Kidney capillary endothelial cell (primary cell): ENCODE measurements around the gene SATL1.
"Not testable (repeated sequence)": the region's sequence is repeated elsewhere in the genome, so short reads cannot be mapped to it uniquely, and the experiment has no call there.

Experiments used
- DNase-seq: peaks from one replicate; pipeline ENCODE4 v3.0.0-alpha.2; 2018; ENCODE audit warnings: low spot score

Gene SATL1, protein sequence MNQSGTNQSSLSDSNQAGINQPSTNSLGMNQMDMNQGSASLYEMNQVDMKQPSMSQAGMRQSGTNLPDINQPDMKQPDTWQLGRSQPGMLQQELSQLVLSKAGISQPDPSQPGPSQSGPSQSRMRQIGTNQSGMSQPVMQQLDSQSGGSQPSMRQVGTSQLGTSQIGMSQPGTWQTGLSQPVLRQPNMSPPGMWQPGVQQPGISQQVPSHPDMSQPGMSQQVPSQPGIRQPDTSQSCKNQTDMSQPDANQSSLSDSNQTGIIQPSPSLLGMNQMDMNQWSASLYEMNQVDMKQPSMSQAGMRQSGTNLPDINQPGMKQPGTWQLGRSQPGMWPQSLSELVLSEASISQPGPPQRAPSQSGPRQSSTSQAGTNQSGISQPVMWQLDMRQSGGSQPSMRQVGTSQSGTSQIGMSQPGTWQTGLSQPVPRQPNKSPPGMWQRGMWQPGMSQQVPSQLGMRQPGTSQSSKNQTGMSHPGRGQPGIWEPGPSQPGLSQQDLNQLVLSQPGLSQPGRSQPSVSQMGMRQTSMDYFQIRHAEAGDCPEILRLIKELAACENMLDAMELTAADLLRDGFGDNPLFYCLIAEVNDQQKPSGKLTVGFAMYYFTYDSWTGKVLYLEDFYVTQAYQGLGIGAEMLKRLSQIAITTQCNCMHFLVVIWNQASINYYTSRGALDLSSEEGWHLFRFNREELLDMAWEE

DNA sequence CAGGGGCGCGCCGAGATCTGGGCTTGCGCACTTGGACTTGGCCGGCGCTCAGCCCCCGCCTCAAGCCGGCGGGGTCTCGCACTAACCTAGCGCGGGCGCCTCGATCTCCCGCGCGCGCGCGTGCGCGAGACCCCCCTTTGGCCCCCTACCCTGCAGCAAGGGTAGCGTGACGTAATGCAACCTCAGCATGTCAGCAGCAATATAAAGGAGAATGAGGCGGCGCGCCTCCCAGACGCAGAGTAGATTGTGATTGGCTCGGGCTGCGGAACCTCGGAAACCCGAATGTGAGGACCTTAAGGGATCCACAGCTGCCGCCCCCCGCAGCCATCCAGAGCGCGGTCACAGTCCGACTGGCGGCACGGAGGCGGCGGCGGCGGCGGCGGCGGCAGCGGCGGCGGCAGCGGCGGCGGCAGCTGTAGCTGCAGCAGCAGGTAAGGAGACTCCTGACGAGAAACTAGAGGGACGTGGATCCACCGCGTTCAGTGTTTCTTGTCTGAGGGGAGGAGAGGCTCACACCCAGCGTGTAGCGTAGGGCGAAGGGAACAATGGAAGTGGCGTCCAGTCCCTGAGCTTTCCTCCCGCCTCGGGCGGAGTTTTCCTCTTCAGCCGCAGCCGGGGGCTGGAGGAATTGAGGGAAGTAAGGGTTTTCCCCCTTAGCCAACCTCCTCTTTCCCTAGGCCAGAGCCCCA, at the start of gene SATL1, which contains the start of gene ZNF711:
SATL1 (minus strand) TSS at position 19 of the 689 bp plus-strand sequence. CDS start 134,811 bp downstream, outside the sequence.
ZNF711 (plus strand) TSS at position 231 of the 689 bp plus-strand sequence. CDS start 3,582 bp downstream, outside the sequence.
- DNase-seq, result peak; percentile 3

DNA sequence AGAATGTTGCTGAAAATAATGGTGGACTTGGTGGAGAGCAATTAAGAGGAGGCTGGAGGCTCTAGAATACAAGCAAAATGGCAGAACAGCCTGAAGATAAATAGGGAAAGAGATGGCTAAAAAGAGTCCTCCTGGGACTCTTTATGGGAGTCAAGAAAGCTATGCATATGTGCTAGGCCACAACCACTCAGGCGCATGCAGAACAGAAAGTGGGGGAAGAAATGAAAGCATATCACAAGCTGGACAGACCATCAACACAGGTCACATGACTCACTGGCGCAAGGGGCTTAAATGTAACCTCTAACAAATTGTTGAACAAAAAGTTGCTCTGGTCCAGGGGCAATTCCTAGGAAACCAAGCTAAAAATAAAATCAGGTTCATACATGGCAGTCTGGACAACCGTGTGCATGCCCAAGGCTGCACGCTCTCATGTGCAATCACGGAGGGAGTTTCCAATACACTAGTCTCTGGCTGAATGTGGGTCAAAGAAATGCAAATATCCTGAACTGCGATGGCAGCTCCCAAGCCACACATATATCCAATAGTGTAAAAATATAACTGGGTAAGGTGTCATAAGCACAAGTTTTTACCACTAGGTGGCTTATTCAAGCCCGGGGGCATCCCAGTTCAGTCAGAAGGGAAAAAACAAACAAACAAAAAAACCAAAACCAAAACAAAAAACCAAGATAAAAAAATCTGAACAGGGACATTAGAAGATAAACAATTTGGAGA, 45.6 kb upstream of the SATL1 start:
- no peak for DNase-seq

DNA sequence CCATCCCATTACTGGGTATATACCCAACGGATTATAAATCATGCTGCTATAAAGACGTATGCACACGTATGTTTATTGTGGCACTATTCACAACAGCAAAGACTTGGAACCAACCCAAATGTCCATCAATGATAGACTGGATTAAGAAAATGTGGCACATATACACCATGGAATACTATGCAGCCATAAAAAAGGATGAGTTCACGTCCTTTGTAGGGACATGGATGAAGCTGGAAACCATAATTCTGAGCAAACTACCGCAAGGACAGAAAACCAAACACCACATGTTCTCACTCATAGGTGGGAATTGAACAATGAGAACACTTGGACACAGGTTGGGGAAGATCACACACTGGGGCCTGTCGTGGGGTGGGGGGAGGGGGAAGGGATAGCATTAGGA, 41.7 kb upstream of the SATL1 start:
- not testable (repeated sequence) for DNase-seq

DNA sequence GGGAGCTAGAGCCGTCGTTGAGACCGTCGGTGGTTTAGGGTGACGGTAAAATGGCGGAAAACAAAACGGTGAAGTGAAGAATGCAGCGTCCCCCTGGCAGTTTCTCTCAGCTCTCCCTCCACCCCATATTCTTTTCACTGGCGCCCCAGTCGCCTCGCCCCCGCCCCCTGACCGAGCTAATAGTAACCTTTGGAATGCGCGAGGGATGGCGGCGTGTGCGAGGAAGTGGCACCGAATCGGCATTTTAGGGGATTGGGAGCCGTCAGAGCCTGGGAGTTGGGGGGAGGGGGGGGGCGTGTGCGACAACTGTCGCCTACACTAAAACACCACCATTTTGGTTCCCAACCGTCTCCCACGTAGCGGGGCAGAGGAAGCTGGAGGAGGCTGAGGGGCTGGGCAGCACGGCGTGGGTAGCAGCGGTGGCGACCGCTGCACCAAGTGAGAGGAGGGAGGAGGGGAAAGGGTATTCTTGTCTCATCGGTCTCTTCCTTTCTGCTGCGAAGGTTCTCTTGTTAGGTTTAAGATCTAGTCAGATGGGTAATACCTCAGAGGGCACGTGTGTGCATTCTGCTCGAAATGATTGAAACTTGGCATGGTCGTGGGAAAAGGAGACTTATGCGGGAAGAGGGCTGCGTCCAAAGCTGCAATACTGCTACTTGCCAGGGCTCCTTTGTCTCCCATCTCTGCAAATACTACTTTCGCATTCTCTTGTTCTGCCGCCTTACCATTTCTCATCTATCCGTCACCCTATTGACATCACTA, 1.1 kb upstream of the SATL1 start:
- DNase-seq, result peak; percentile 10

DNA sequence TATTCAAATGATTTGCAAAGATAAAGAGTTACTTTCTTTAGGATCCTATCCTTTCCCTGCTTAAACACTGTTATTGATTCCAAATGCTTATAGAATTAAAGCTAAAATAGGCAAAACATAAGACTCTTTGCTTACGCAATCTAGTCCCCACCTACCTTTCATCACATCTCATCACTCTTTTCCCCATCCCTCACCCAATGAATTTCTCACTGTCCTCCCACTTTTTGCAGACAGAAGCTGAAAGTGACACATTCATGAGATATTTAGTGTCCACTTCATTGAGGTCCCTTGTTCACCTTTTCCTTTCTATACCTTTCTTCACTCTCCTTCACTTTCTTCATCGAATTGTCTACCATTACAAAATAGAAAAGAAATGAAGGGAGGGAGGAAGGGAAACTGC, 424 bp downstream of the SATL1 start:
- no peak for DNase-seq

DNA sequence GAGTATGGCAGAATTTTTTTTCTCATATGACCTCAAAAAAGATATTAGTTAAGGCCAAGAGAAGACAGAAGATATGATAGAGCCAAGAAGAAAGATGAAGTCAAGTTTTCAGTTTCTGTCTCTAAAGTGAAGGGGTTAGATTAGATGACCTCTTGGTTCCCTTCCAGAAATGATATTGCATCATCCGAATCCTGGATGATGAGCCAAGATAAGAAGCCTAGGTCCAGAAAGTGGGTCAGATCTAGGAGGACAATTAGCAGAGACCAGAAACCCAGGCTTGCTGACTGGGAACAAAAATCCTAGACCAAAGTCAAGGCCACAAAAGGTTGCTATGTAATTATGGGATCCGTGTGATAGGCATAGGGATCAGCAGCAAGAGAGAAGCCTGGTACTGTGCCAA, 20.2 kb downstream of the SATL1 start:
- no peak for DNase-seq

DNA sequence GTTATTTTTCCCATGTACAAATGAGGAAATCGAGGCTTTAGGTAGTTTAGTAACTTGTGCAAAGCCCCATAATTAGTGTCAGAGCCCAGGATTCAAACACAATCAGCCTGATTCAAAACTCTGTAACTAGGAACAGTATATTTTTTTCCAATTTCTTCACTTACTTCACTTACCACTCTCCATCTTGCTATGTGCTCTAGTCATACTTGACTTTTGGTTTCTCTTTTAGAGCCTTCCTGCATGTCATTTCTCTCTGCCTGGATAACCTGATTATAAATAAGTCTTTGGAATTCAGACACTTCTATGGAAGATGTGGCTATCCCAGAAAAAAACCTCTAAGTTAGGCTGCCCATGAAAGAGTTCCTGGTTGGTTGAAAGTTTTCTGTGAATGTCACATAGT, 22.2 kb downstream of the SATL1 start:
- DNase-seq, result no peak

DNA sequence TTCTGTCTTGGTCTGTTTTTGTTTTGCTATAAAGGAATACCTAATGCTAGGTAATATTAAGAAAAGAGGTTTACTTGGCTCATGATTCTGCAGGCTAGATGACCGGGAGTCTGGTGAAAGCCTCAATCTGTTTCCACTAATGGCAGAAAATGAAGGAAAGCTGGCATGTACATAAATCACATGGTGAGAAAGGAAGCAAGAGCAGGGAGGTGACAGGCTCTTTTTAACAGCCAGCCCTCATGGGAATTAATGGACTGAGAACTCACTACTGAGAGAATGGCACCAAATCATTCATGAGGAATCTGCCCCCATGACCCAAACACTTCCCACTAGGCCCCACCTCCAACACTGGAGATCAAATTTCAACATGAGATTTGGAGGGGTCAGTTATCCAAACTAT, 27.6 kb downstream of the SATL1 start:
- DNase-seq, result no peak

DNA sequence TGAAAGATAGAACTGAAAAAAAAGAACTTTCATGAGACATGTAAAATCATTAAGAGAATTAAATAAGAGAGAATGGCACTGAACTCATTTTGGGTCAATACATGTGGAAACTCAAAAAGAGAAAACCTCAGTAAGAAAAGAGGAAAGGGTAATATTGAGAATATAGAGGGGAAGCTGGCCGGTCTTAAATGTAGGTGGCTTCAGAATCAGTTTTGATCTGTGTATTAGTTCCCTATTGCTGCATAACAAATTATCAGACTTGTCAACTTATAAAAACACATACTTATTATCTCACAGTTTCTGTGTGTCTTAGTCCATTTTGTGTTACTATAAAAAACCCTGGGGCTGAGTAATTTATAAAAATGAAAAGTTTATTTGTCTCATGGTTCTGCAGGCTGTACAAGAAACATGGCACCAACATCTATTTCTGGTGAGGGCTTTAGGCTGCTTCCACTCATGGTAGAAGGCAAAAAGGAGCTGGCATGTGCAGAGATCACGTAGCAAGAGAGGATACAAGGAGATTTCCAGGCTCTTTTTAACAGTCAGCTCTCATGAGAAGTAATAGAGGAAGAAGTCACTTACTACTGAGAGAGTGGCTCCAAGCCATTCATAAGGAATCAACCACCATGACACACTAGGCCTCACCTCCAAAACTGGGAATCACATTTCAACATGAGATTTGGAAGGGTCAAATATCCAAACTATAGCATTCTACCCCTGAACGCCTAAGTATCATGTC, 29.6 kb downstream of the SATL1 start:
- no peak for DNase-seq

DNA sequence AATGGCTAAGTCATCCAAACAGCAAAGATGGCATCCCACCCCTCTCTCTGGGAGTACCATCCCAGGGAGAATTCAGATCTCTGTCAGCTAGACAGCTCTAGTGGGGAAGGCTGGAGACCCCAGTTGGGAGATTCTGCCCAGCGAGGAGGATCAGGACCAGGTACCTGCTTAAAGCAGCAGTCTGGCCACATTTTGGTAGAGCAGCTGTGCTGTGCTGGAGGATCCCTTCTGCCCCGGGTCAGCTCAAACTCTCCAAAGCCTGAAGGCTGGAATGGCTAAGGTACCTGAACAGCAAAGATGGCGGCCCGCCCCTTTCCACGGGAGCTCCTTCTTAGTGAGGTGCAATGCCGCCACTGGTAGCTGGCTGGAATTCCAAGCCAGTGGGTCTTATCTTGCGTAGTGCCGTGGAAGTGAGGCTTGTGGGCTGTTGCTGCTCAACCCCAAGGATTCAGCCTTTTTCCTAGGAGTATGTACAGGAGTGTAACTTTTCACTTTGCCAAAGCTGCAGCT, 40.1 kb downstream of the SATL1 start:
- DNase-seq, result no peak

DNA sequence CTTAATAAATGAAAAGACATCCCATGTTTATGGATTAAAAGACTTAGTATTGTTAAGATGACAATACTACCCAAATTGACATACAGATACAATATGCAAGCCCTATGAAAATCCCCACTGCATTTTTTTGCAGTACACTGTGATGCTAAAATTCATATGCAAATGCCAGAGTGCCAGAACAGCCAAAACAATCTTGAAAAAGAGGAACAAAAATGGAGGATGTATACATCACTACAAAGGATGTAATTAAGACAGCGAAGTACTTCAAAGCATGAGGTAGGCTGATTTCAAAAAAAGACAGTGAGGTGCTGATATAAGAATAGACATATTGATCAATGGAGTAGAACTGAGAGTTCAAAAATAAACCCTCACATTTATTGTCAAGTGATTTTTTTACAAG, 47.3 kb downstream of the SATL1 start:
- no peak for DNase-seq

DNA sequence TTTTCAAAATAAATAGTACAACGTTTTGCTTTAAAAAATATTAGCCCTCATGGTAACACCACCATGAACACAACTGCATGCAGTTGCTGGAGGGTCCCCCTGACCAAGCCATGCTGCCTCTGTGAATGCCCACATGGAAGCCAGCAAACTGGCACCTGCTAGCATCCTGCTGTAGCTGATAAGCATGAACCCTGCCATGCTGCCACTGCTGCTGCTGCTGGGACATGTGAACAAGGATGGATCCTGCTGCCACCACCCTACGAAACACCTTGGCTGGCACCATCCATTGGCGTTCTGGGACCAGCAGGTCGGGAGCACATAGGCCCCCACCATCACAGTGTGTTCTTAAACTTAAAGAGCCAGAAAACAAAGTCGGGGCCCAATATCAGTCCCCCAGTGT, 83.9 kb downstream of the SATL1 start:
- DNase-seq, result no peak

DNA sequence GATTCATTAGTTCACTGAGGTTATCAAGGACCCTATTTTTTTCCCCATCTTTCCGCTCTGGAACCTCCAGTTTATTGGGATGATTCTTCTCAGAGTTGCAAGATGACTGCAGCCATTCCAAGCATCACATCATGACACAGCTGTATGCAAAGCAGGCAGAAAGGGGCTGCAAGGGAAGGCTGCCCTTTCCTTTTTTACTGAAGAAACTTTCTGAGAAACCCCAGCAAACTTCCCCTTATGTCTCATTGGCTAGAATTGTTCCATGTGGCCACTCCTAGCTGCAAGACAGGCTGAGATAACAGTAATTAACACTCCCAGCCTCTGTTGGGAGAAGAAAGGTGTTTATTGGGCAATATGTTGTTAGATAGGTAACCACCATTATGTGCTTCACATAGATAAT, 102.6 kb downstream of the SATL1 start:
- DNase-seq, result no peak

DNA sequence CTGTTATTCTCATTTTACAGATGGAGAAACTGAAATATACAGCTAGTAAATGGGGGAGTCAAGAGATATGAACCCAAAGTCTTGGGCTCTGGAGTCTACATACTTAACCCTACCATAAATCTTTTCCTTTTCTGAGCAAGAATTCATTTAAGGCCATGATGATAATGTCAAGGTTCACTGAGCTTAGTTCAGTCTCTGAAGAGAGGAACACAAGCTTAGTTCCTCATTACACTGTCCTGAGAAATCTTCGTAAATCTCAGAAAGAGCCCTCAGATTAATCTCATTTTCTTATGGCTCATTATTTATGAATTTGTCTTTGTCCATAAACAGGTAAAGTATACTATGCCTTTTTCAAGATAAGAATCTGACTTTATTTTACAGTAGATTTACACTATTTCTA, 104.2 kb downstream of the SATL1 start:
- no peak for DNase-seq

DNA sequence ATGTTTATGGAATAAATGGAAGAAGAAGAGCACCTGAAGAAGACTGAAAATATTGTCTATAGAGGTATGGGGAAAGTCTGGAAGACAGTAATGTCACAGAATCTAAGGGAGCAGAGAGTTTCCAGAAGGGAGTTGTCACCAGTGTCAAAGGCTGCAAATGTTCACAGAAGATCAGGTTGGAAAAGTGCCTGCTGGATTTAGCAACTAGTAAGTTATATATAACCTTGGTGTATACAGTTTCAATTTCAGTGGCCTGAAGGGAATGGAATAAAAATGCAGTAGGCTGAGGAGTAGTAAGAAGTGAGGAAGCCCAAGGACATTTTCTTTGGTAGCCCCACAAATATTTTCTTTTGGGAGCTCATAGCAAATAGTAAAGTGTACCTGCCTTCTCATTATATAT, 107.2 kb downstream of the SATL1 start:
- DNase-seq, result no peak

DNA sequence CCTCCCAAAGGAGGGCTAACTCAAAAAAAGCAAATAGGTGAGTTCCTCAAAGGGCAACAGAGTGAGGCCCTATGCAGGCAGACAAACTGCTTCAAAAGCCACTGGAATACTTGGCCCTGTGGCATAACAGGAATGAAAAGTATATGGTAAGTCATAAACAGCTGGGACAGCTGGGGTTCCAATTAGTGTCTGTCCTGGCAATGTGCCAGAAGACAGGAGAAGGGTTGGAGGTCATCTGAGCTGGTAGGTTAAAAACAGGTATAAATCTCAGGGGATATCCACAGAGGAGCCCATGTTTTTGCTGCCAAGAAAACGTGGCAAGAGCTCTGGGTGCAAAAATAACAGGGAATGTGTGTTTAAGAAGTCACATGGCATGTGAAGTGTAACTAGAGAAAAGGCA, 128.3 kb downstream of the SATL1 start:
- no peak for DNase-seq

DNA sequence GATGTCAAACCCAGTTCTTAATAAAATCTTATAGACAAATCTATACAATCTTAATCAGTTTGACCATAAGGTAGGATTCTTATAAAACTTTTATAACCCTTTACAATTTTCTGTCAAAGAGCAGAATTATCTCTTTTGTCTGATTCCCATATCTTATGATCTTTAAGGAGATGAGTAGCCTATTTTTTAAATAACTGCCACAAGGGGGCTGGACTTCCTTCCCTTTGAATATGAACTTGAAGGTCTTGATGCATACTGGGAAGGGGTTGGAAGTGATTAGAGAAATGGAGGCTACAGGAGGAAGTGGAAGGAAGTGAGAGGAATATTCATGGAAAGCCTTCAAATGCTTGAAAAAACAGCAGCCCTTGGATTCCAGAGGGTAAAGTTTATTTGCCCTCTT, 128.8 kb downstream of the SATL1 start:
- no peak for DNase-seq

DNA sequence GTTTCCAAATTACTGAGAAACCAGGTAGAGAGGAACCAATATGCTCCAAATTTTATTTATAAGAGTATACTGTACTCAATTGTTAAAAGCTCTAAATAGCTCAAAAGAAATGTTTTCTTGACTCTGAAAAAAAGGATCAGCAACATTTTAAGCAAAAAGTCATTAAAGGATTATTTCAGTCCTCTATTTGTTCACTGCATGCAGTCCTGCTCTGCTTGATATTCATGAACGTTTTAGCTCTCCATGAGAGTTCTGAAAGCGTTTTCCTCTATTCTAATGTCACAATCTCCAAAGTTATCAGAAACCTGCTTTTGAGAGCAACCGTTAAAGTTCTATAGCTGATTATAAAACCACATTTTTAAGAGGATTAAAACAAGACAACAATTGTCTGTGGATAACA, 129.4 kb downstream of the SATL1 start:
- DNase-seq, result no peak

DNA sequence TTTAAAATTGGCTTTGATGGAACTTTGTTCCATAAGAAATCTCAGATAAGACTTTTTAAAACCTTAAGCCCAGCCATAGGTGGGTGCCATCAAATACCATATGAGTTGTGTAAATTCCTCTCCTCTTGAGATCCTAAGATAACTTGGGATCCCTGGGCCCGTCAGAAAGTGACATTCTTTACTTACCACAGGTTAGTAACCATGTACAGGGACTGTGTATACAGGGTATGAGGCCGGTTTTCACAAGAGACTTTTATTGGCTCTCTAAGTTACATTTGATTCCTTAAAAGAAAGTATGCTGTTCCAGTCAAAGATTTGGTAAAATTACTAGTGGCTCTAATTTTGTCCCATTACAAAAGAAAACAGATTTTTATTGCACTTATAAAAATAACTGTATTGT, 129.8 kb downstream of the SATL1 start:
- DNase-seq, result no peak

DNA sequence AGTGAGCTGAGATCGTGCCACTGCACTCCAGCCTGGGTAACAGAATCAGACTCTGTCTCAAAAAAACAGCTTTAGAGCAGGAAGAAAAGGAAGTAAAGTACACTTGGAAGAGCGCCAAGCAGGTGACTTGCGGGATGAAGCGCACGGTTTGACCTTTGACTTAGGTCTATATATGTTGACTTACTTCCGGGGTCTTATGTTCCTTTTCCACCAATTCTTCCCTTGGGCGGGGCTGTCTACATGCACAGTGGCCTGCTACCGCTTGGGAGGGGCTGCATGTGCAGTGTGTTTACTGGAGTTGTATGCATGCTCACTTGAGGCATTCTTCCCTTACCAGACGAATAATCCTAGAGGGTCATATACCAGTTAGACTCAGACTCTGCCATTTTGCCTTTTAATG, 131.3 kb downstream of the SATL1 start:
- no peak for DNase-seq

DNA sequence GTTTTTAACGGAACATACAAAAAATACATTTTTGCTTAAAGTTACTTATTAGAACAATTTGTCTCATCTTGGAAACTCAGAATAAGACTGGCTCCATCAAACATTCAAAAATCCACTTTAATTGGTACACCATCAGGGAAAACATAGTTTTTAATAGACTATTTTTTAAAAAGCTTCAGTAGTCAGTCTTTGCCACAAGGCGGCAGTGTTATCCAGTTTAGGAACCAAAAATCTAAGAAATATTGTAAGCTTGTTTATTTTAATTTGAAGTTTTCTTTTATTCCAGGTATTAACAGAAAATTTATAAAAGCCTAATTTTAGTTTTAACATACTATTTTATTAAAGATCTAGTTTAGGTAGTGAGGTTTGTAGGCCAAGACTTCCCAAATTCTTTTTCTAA, 132.2 kb downstream of the SATL1 start:
- peak; percentile 4 for DNase-seq
